Testis (tissue), 2 donors: ENCODE measurements around the gene USH1G.

ENCODE experiments used
- CTCF ChIP-seq, 3 experiments: fragments of 450-650 bp in 2 of 3; fragments of 200-600 bp in 1 of 3; sonication (generic) in 1 of 3; IDR thresholded peaks; one replicate each; pipeline ENCODE4 v1.5.1; 2016 to 2019; ENCODE audit warnings: antibody characterized with exemption in 3 of 3, mild to moderate bottlenecking in 2 of 3, moderate library complexity in 1 of 3
- POLR2A ChIP-seq: fragments of 450-650 bp; IDR thresholded peaks from one replicate; pipeline ENCODE4 v1.6.1; 2017; ENCODE audit warnings: antibody characterized with exemption, mild to moderate bottlenecking, moderate library complexity

- TF ChIP-seq CTCF (IDR thresholded peaks at IDR 0.05), result no peak
- TF ChIP-seq POLR2A, result no peak
Observed at GRCh38 chr17:74875977-74876593, 47.0 kb downstream of the USH1G start.
